HepG2 (cell line): ENCODE results near the gene CEP89. TPM values are rescaled to one million over a fixed set of nuclear protein-coding genes. Genes with fewer than 3 reads are reported as not detected.

ENCODE experiments used
- ATAC-seq: fragments of 200-7000 bp; cut with Tn5 transposase; 3 replicates; pipeline ENCODE4 v1.9.1; 2020; ENCODE audit warnings: mild to moderate bottlenecking, moderate library complexity
- BruUV-seq: library from RNA; stranded (reverse); fragments of 400-500 nt; replicated peaks from 2 replicates; lab custom pipeline; 2021; lab: Mats Ljungman, UMichigan
- CTCF ChIA-PET: fragments of 300-600 bp; formaldehyde crosslinking; extraction: SDS; loops from one replicate; lab custom pipeline; 2021; ENCODE audit warnings: low total read pairs, inconsistent platforms, low intra/inter-chr PET ratio; lab: Yijun Ruan, JAX
- POLR2A ChIA-PET: fragments of 350-600 bp; sonication (Branson Sonifier 250); formaldehyde crosslinking; loops from one replicate; lab custom pipeline; 2020; ENCODE audit warnings: antibody characterized with exemption, inconsistent platforms; lab: Yijun Ruan, JAX
- DNase-seq: peaks from one replicate; pipeline ENCODE4 v3.0.0-alpha.2; 2015; ENCODE audit warnings: low spot score
- FAIRE-seq: peaks from 3 replicates; lab custom pipeline; 2011; peaks lifted over from hg19 to GRCh38; lab: Jason Lieb, UNC
- H2AFZ ChIP-seq: one replicate; pipeline ENCODE4 v1.6.1; 2011; ENCODE audit warnings: low read length, inconsistent platforms
- H3K27ac ChIP-seq: fragments of 300-600 bp; 3 replicates; pipeline ENCODE4 v1.8.0; 2011; ENCODE audit warnings: mixed run types, mild to moderate bottlenecking, mixed read lengths, low read length, inconsistent platforms; ENCODE audit not compliant: insufficient read depth; ENCODE audit errors: extremely low read length
- H3K27me3 ChIP-seq, 2 experiments: fragments of 200-600 bp in 1 of 2; 2 replicates in 1 of 2; 3 replicates in 1 of 2; pipeline versions ENCODE4 v1.6.0 to v1.8.0; 2011; ENCODE audit warnings: low read length in 2 of 2, mild to moderate bottlenecking in 2 of 2, moderate library complexity in 2 of 2, inconsistent platforms in 1 of 2; ENCODE audit not compliant: insufficient read depth in 2 of 2, control insufficient read depth in 1 of 2
- H3K36me3 ChIP-seq, 2 experiments: fragments of 200-600 bp in 1 of 2; replicated peaks in 1 of 2; 2 replicates in 1 of 2; 3 replicates in 1 of 2; pipeline versions ENCODE4 v1.5.1 to v1.8.0; 2011; ENCODE audit warnings: low read length in 2 of 2, inconsistent platforms in 1 of 2; ENCODE audit not compliant: insufficient read depth in 2 of 2, control insufficient read depth in 1 of 2
- H3K4me1 ChIP-seq: 2 replicates; pipeline ENCODE4 v1.5.1; 2012; ENCODE audit warnings: low read length, inconsistent platforms; ENCODE audit not compliant: insufficient read depth
- H3K4me2 ChIP-seq: 2 replicates; pipeline ENCODE4 v1.6.0; 2011; ENCODE audit warnings: low read depth, low read length, inconsistent platforms
- H3K4me3 ChIP-seq, 3 experiments: fragments of 200-600 bp in 1 of 3; sonication (generic), shearing (Covaris generic) in 1 of 3; replicated peaks in 1 of 3; 2 replicates each; pipeline ENCODE4 v1.5.1; 2011 to 2016; ENCODE audit warnings: low read length in 3 of 3, inconsistent platforms in 2 of 3, low read depth in 2 of 3, mild to moderate bottlenecking in 2 of 3, control low read depth in 1 of 3, mixed read lengths in 1 of 3; ENCODE audit not compliant: insufficient read depth in 1 of 3
- H3K79me2 ChIP-seq: one replicate; pipeline ENCODE4 v1.6.1; 2011; ENCODE audit warnings: low read length, inconsistent platforms; ENCODE audit not compliant: insufficient read depth
- H3K9ac ChIP-seq: 2 replicates; pipeline ENCODE4 v1.6.0; 2011; ENCODE audit warnings: mild to moderate bottlenecking, low read depth, low read length, inconsistent platforms; ENCODE audit not compliant: insufficient read depth
- H3K9me3 ChIP-seq: 2 replicates; pipeline ENCODE4 v1.5.1; 2012; ENCODE audit warnings: mild to moderate bottlenecking, low read length
- H4K20me1 ChIP-seq: 2 replicates; pipeline ENCODE4 v1.6.0; 2011; ENCODE audit warnings: inconsistent platforms, mild to moderate bottlenecking, low read length, moderate library complexity; ENCODE audit not compliant: insufficient read depth
- ATF4 ChIP-seq, 2 experiments: fragments of 450-650 bp in 1 of 2; sonication (generic) in 1 of 2; formaldehyde crosslinking; IDR thresholded peaks; 2 replicates each; pipeline versions ENCODE4 v1.5.0 to v1.8.0; 2020 to 2022; ENCODE audit warnings: mild to moderate bottlenecking in 1 of 2, missing genetic modification reagents in 1 of 2
- CTCF ChIP-seq: sonication (generic); formaldehyde crosslinking; IDR thresholded peaks from 2 replicates; pipeline ENCODE4 v1.5.0; 2020; ENCODE audit warnings: mild to moderate bottlenecking, missing genetic modification reagents, moderate library complexity
- TARDBP ChIP-seq: sonication (generic); formaldehyde crosslinking; IDR thresholded peaks from 2 replicates; pipeline ENCODE4 v1.8.0; 2022; ENCODE audit warnings: mild to moderate bottlenecking, missing genetic modification reagents
- THRA ChIP-seq: sonication (generic); formaldehyde crosslinking; IDR thresholded peaks from 2 replicates; pipeline ENCODE4 v1.4.0; 2020; ENCODE audit warnings: missing genetic modification reagents, borderline replicate concordance
- ZNF687 ChIP-seq: sonication (generic); formaldehyde crosslinking; IDR thresholded peaks from 2 replicates; pipeline ENCODE4 v1.5.1; 2020; ENCODE audit warnings: mild to moderate bottlenecking, missing genetic modification reagents, moderate library complexity
- ZNF883 ChIP-seq: sonication (generic); formaldehyde crosslinking; IDR thresholded peaks from 2 replicates; pipeline ENCODE4 v1.5.1; 2020; ENCODE audit warnings: mild to moderate bottlenecking, missing genetic modification reagents; ENCODE audit errors: not compliant biosample characterization
- WGBS: methylation state at CpG from one replicate; pipeline ENCODE4 v1.1.6; 2017; ENCODE audit warnings: low lambda C conversion rate; 5-methylcytosine and 5-hydroxymethylcytosine counted together
- in situ Hi-C: cut with HindIII; loops from 2 replicates; pipeline ENCODE4 v1.10.0; 2017; ENCODE audit warnings: low pct_unique_long_range_greater_than_20kb; ENCODE audit not compliant: extremely low pct_ligation_motif_present
- intact Hi-C: fragments of 100-400 bp; cut with micrococcal nuclease; formaldehyde crosslinking; loops from one replicate; pipeline ENCODE4 v1.10.0; 2022; ENCODE audit not compliant: unreplicated experiment
- polyA plus RNA-seq, 8 experiments: library from polyadenylated mRNA; depleted of rRNA in 3 of 8; stranded (reverse) in 7 of 8; unstranded in 1 of 8; fragments of >200 nt; fragmentation: Illumina TruSeq in 4 of 8; extraction: Trizol in 4 of 8; gene quantifications; 2 replicates each; pipeline versions ENCODE4 v1.2.1 to v1.2.3, GENCODE V29; 2011 to 2016; ENCODE audit warnings: low read depth in 4 of 8, missing spikeins in 1 of 8, mixed read lengths in 1 of 8; ENCODE audit not compliant: insufficient read depth in 1 of 8
- total RNA-seq, 5 experiments: library from RNA; depleted of rRNA; stranded (reverse); fragments of >200 nt; fragmentation: Illumina TruSeq; extraction: Trizol; gene quantifications; 2 replicates each; pipeline ENCODE4 v1.2.3, GENCODE V29; 2016; ENCODE audit warnings: low read depth in 1 of 5

Gene CEP89
- total and polyA plus RNA-seq, 2 of the 13 experiments (the other 11 are each of a cell fraction or from before 2014, with no cell fraction given): 7.2 to 10.9 TPM

GRCh38 chr19:32866564-32867265, 105.0 kb downstream of the CEP89 start:
- H4K20me1 ChIP-seq: no peaks in the 10 kb centered on the region
- H3K36me3 ChIP-seq: peaks cover 3 to 4% of the 10 kb centered on the region in 2 experiments; a peak in 3 of 5 replicates
- in situ Hi-C loops: no loop called here
- no peak overlapping the region for H3K9ac ChIP-seq
- 100% methylated on average over 6 of the region's 12 CpGs for WGBS
- H3K79me2 ChIP-seq: no peaks in the 10 kb centered on the region
- H2AFZ ChIP-seq: no peak overlapping the region
- no TSS peak for BruUV-seq
- H3K4me2 ChIP-seq: no peak overlapping the region
- FAIRE-seq (no peak), ATAC-seq (no peak), DNase-seq (no peak)
- ChIA-PET CTCF (no interaction called here), POLR2A (interaction anchor here (0.5 kb wide), 1 partner anchor 471 kb away, joined by 3 read pairs; no protein-coding TSS in a partner anchor)
- no peak overlapping the region for H3K4me3 ChIP-seq
- peaks cover 26% of the 10 kb centered on the region for H3K4me1 ChIP-seq
- 0 out of 2 replicates have a peak, but pooled peaks have one; percentile 12 for TF ChIP-seq ZNF687
- TF ChIP-seq THRA (CRISPR knock-in tag): no peak
- no peak for TF ChIP-seq ATF4 (CRISPR knock-in tag; IDR thresholded peaks at IDR 0.05)
- peak; percentile 26 for TF ChIP-seq ZNF883 (CRISPR knock-in tag)
- no peak for TF ChIP-seq TARDBP (CRISPR knock-in tag)
- TF ChIP-seq CTCF (CRISPR knock-in tag): no peak
- no peaks in the 10 kb centered on the region for H3K27me3 ChIP-seq
- no peak overlapping the region for H3K27ac ChIP-seq
- H3K9me3 ChIP-seq: no peaks in the 10 kb centered on the region
- intact Hi-C loops: no loop called here
